Left ventricle myocardium superior (tissue), 1 donor: ENCODE results near the gene CLEC16A. TPM values are rescaled to one million over a fixed set of nuclear protein-coding genes. Genes with fewer than 3 reads are reported as not detected.

ENCODE experiments used
- ATAC-seq: fragments of 200-7000 bp; cut with Tn5 transposase; one replicate; pipeline ENCODE4 v1.9.1; 2020; ENCODE audit warnings: mild to moderate bottlenecking, moderate library complexity
- DNase-seq: peaks from one replicate; pipeline ENCODE4 v3.0.0-alpha.2; 2020
- intact Hi-C: fragments of 100-400 bp; cut with micrococcal nuclease; formaldehyde crosslinking; loops from one replicate; pipeline ENCODE4 v1.11.0; 2022
- total RNA-seq: library from RNA; stranded (reverse); fragmentation: NEBNext Ultra II Directional; extraction: Animal tissue kit (Norgen Biotek cat#: 25700); gene quantifications from one replicate; pipeline ENCODE4 v1.2.1, GENCODE V29; 2021
- donor health status: DM: no; HTN: yes; CAD: no; lungs with severe emphysema.

Gene CLEC16A
- total RNA-seq, 1 donor from 2014 or later = 20.6 TPM

- intact Hi-C loops = no loop called here
- ATAC-seq (no peak), DNase-seq (no peak)
Observed at GRCh38 chr16:11063448-11064201, 119.3 kb downstream of the CLEC16A start.

GRCh38 chr16:11064202-11064540, 119.8 kb downstream of the CLEC16A start:
- ATAC-seq (no peak), DNase-seq (no peak)
- intact Hi-C loops = no loop called here

GRCh38 chr16:11064851-11065250, 120.5 kb downstream of the CLEC16A start:
- intact Hi-C loops = no loop called here
- DNase-seq (no peak), ATAC-seq (no peak)

- no peak for ATAC-seq
- intact Hi-C loops = no loop called here
- DNase-seq = no peak
Observed at GRCh38 chr16:11066261-11066870, 122.0 kb downstream of the CLEC16A start.

DNA sequence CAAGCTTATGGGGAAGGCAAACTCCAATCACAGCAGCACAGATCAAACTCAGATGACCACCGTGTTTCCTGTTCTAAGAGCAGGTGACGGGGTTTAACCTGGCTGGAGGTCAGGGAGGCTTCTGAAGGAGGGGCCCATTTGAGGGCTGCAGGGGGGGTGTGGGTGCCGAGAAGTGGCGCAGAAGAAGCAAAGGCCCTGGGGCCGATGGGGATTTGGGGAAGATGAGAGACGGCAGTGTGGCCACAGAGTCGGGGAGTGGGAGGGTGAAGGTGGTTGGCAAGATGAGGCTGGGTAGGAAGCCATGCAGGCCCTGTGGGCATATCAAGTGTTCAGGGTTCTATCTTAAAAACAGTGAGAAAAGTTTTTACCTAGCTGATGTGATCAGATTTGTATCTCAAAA, 122.9 kb downstream of the CLEC16A start:
- ATAC-seq = no peak
- intact Hi-C loops = no loop called here
- DNase-seq = no peak

DNA sequence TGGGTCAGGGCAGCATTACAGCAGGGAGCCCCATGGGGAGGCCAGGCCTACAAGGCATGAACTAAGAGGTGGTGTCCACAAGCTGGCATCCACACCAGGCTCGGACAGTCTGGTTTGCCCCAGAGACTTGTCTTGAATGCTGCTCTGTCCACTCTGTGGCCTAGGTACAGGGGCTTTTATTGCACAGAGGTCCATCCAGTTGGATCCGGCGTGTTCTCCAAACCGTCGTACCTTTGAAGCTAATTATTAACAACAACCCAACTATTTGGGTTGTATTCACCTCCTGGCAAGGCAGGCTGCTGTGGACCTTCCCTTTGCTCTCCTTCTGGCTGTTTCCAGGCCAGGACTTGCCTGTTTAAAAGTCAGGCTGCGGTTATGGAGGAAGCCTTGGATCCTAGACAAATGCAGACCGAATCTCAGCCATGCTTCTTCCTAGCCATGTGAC, 123.4 kb downstream of the CLEC16A start:
- ATAC-seq = no peak

GRCh38 chr16:11071829-11072228, 127.5 kb downstream of the CLEC16A start:
- ATAC-seq (no peak), DNase-seq (no peak)
- intact Hi-C loops = no loop called here

More for the DNA sequence above, 123.4 kb downstream of the CLEC16A start:
- intact Hi-C loops = no loop called here
- no peak for DNase-seq

DNA sequence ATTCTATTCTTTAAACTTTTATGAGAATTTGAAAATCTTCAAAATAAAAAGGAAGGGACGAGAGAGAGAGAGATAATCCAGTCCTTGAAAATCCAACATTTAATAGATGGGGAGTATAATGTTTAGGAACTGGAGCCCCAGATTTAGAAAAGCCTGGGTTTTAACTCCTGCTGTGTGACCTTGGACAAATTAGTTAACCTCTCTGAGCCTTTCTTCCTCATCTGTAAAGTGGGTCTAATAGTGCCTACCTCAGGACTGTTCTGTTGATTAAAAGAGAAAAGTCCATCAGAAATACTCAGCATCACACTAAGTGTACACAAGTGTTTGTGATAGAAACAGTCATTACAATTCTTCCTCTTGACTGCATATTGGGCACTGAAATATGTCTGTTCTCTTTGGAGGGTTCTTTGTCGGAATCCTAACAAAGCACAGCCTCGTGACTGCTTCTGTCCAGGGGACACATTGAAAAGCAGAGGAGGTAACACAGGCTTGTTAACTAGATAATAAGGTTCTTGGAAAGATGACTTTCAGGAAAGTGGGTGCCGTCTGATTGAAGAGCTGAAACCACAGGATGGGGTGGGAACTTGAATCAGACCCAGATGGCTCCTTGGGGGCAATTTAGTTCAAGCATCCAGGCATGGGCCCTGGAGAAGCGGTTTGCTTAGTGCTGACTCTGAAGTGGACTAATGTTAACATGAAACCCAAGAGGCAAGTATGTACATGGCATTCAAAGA, 128.2 kb downstream of the CLEC16A start:
- no peak for DNase-seq
- ATAC-seq = no peak
- intact Hi-C loops = no loop called here

DNA sequence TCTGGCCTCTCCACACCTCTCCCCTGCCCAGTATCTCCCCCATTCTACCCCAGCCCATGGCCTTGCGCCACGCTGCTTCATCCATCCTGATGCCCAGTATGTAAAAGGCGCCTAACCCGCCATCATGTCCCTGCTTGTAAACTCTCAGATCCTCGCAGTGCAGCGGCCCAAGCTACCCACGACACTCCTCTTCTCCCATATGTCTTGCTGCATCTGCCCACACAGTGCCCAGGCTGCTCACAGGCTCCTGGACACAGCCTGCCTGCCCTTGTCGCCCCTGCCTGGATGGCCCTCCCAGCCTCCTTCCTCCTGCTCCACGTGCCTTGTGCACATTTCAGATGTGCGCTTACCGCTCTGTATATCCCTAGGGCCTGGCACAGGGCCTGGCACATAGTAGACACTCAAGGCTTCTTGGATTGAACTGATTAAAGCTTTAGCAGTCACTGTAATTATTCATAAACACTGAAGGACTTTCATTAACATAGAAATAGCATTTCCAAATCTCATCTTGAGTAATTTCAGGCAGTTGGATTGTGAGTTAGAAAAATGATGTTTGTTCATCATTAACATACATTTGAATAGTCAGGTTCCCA, 129.1 kb downstream of the CLEC16A start:
- intact Hi-C loops = no loop called here
- DNase-seq (no peak), ATAC-seq (no peak)

- DNase-seq = no peak
- intact Hi-C loops = no loop called here
- no peak for ATAC-seq
Observed at GRCh38 chr16:11074131-11074530, 129.8 kb downstream of the CLEC16A start.

DNA sequence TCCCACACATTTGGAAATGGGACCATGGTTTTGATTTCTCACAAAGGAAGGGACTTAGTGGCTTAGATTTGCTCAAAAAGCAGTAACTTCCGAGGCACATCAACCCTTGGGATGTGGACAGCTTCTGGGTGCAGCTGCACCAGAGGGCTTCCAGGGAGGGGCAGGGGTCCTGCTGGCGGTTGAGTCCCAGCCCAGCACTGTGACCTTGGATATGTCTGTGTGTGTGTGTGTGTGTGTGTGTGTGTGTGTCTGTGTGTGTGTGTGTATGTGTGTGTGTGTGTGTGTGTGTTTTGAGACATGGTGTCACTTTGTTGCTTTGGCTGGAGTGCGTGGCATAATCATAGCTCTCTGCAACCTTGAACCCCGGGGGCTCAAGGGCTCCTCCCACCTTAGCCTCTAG, 130.8 kb downstream of the CLEC16A start:
- no peak for ATAC-seq
- no peak for DNase-seq
- intact Hi-C loops = no loop called here

DNA sequence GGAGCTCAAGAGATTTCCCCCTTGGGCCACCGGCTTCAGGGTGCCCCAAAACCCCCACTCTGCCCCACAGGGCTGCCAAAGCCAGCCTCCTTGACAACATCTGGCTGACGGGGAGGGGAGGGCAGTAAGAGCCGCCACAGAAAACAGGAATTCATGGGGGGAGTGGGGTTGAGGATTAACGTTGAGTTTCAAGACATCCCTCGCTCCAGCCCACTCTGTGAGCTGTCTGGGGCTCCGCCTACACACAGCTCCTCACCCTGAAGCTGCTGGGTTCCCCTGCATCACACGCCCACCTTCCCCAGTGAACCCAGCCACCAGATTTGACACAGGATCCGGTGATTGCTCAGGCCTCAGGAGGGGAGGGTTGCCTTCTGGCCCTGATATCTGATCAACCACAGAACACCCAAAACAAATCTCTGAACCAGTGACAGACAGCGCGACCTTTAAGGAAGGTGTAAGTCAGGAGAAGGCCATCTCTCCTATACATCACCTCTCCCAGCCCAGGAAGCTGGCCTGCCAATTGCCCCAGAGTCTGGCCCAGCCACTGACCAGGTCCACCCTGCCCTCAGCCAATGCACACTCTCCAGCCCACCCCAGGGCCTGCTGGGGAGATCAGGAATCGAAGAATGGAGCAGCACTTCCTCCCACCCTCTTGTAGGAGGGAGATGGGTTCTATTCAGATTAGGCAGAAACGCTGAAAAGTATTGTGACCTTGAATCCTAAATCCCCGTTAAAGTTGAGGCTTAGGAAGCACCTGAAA, 132.1 kb downstream of the CLEC16A start:
- intact Hi-C loops = no loop called here
- DNase-seq (no peak), ATAC-seq (no peak)

- no peak for DNase-seq
- ATAC-seq = peak; percentile 73
- intact Hi-C loops = no loop called here
Observed at GRCh38 chr16:11078812-11079459, 134.6 kb downstream of the CLEC16A start.

DNA sequence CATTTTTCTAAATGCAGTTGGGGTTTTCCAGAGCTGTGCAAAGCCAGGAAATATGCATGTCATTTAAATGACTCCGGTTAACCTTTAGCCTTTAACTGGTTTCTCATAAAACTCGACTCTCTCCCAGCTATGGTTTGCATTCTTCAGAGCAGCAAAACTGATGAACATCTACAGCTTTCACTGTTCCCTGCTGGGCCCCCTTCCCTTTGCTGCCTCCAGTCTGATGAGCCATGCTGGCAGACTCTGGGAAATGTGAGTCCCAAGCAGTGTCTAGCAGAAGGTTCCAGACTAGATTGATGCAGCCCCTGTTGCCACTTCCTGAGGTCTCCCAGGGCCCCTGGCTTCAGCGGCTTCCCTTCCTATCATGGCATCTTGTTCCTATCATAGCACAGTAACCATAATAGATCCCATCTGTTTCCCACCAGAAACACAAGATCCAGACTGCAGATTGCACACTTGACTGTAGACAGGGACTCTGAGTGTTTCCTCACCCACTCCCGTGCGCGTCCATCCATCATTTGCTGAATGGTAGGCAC, 135.4 kb downstream of the CLEC16A start:
- intact Hi-C loops = no loop called here
- no peak for ATAC-seq

GRCh38 chr16:11080327-11080967, 136.1 kb downstream of the CLEC16A start:
- ATAC-seq (no peak), DNase-seq (no peak)
- intact Hi-C loops = no loop called here

More for the DNA sequence above, 135.4 kb downstream of the CLEC16A start:
- DNase-seq = no peak

- DNase-seq (no peak), ATAC-seq (no peak)
- intact Hi-C loops = no loop called here
Observed at GRCh38 chr16:11080999-11081630, 136.8 kb downstream of the CLEC16A start.

- DNase-seq (no peak), ATAC-seq (no peak)
- intact Hi-C loops = no loop called here
Observed at GRCh38 chr16:11082108-11082859, 137.9 kb downstream of the CLEC16A start.
